ENCODE results near the gene SEZ6.

SEZ6 gene

GRCh38 chr17:29000973-29001372 lies 4.9 kb downstream of the SEZ6 start:
- TF ChIP-seq ZC3H10 (CRISPR knock-in tag; IDR thresholded peaks at IDR 0.05) (no peak), CSRNP3 (CRISPR knock-in tag; IDR thresholded peaks at IDR 0.05) (no peak)
- TF ChIP-seq, protein P1, sequence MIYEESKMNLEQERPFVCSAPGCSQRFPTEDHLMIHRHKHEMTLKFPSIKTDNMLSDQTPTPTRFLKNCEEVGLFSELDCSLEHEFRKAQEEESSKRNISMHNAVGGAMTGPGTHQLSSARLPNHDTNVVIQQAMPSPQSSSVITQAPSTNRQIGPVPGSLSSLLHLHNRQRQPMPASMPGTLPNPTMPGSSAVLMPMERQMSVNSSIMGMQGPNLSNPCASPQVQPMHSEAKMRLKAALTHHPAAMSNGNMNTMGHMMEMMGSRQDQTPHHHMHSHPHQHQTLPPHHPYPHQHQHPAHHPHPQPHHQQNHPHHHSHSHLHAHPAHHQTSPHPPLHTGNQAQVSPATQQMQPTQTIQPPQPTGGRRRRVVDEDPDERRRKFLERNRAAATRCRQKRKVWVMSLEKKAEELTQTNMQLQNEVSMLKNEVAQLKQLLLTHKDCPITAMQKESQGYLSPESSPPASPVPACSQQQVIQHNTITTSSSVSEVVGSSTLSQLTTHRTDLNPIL (CRISPR knock-in tag; IDR thresholded peaks at IDR 0.05; ENCODE audit: low read depth) = no peak
- no peak for ATAC-seq

DNA sequence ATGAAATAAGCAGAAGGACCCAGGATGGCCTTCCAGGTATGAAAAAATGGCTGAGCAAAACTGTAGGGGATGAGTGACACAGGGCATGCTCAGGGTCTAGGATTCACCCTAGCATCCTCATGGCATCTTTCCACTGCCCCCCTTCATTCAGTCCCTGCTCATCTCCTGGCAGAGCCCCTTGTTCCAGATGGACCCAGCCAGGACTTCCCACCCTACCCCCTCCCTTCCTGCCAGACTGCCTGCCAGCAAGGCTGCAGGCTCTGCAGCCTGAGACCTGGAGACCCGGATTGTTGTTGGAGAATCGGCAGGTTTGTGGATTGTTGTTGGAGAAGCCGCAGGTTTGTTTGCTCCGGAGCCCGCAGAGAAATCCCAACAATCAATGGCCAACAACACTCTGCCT lies 6.6 kb downstream of the SEZ6 start:
- no peak for TF ChIP-seq RARB (CRISPR knock-in tag; IDR thresholded peaks at IDR 0.05)
- TF ChIP-seq PATZ1 (CRISPR knock-in tag; IDR thresholded peaks at IDR 0.05; ENCODE audit: borderline replicate concordance) = no peak
- no peak for TF ChIP-seq ZNF8 (CRISPR knock-in tag; IDR thresholded peaks at IDR 0.05)
- no peak for TF ChIP-seq TSHZ2 (CRISPR knock-in tag; IDR thresholded peaks at IDR 0.05)
- TF ChIP-seq, protein P2, sequence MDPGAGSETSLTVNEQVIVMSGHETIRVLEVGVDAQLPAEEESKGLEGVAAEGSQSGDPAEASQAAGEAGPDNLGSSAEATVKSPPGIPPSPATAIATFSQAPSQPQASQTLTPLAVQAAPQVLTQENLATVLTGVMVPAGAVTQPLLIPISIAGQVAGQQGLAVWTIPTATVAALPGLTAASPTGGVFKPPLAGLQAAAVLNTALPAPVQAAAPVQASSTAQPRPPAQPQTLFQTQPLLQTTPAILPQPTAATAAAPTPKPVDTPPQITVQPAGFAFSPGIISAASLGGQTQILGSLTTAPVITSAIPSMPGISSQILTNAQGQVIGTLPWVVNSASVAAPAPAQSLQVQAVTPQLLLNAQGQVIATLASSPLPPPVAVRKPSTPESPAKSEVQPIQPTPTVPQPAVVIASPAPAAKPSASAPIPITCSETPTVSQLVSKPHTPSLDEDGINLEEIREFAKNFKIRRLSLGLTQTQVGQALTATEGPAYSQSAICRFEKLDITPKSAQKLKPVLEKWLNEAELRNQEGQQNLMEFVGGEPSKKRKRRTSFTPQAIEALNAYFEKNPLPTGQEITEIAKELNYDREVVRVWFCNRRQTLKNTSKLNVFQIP (CRISPR knock-in tag; IDR thresholded peaks at IDR 0.05; ENCODE audit: borderline replicate concordance, low read depth) = no peak
- TF ChIP-seq BACH2 (CRISPR knock-in tag; IDR thresholded peaks at IDR 0.05; ENCODE audit: borderline replicate concordance) = no peak
- TF ChIP-seq CSRNP3 (CRISPR knock-in tag; IDR thresholded peaks at IDR 0.05) = no peak
- TF ChIP-seq GLIS3 (CRISPR knock-in tag; IDR thresholded peaks at IDR 0.05) = no peak
- no peak for TF ChIP-seq OSR1 (CRISPR knock-in tag; IDR thresholded peaks at IDR 0.05)
- ATAC-seq = no peak

- TF ChIP-seq, protein P1 (CRISPR knock-in tag; IDR thresholded peaks at IDR 0.05; ENCODE audit: low read depth) = no peak
- TF ChIP-seq BACH2 (CRISPR knock-in tag; IDR thresholded peaks at IDR 0.05; ENCODE audit: borderline replicate concordance) (no peak), ESRRG (CRISPR knock-in tag; IDR thresholded peaks at IDR 0.05) (no peak), ZNF8 (CRISPR knock-in tag; IDR thresholded peaks at IDR 0.05) (no peak), CSRNP3 (CRISPR knock-in tag; IDR thresholded peaks at IDR 0.05) (no peak), ISL1 (CRISPR knock-in tag; IDR thresholded peaks at IDR 0.05) (no peak), GLIS3 (CRISPR knock-in tag; IDR thresholded peaks at IDR 0.05) (no peak)
- ATAC-seq = no peak
Observed at GRCh38 chr17:28997806-28998205, 8.0 kb downstream of the SEZ6 start.

Data from SK-N-SH treated with all-trans-retinoic acid at 6 μM for 48 hours (cell line).